GM12892 (cell line): ENCODE measurements around the gene GRM1.

Experiments used
- POLR2A ChIP-seq: IDR thresholded peaks from 2 replicates; pipeline ENCODE4 v1.6.1; 2011; ENCODE audit warnings: low read depth, low read length, control low read depth
- POLR2AphosphoS5 ChIP-seq: IDR thresholded peaks from 2 replicates; pipeline ENCODE4 v1.6.1; 2011; ENCODE audit warnings: low read depth, low read length, control low read depth
- TAF1 ChIP-seq: IDR thresholded peaks from 2 replicates; pipeline ENCODE4 v1.6.1; 2011; ENCODE audit warnings: low read depth, mild to moderate bottlenecking, control low read depth, low read length, borderline replicate concordance

DNA sequence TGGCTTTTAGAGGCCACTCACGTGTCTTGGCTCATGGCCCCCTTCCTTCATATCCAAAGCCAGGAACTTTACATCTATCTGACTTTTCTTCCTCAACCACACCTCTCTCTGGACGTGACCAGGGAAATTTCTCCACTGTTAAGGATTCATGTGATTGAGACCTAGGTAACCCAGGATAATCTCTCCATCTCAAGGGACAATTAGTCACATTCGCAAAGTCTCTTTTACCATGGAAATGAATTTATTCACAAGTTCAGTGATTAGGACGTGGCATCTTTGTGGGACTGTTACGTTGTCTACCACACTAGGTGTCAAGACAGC is 287.3 kb downstream of the GRM1 start:
- TF ChIP-seq POLR2A (no peak), POLR2AphosphoS5 (no peak), TAF1 (no peak)
